ENCODE data around the gene CAPN2. TPM values are rescaled to one million over a fixed set of nuclear protein-coding genes. Genes with fewer than 3 reads are reported as not detected.

CAPN2 gene
- total RNA-seq, 4 donors from 2014 or later: 96.5 to 170 (median 117) TPM

DNA sequence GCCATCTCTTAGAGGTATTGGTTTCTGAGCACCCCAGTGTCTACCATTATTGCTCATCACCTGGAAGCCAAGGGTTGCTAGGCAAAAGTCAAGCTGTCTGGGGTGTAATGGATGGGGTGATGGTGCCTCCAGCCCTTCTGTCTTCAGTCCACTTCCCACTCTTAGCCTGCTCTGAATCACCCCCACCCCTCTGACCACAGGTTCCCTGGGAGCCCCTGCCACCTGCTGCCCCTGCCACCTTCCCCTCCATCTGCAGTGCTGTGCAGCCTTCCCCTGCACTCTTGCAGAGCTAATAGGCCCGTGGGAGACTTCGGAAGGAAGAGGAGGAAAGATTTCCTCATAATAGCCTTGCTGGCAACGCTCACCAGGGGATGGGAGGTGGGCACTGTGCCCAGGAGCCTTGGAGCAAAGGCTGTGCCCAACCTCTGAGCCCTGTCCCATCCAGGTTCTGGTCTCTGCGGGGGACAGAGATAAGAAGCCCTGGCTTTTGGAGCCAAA, 35.5 kb downstream of the CAPN2 start:
- TF ChIP-seq POLR2A (IDR thresholded peaks at IDR 0.05): no peak
- TF ChIP-seq, protein P1, sequence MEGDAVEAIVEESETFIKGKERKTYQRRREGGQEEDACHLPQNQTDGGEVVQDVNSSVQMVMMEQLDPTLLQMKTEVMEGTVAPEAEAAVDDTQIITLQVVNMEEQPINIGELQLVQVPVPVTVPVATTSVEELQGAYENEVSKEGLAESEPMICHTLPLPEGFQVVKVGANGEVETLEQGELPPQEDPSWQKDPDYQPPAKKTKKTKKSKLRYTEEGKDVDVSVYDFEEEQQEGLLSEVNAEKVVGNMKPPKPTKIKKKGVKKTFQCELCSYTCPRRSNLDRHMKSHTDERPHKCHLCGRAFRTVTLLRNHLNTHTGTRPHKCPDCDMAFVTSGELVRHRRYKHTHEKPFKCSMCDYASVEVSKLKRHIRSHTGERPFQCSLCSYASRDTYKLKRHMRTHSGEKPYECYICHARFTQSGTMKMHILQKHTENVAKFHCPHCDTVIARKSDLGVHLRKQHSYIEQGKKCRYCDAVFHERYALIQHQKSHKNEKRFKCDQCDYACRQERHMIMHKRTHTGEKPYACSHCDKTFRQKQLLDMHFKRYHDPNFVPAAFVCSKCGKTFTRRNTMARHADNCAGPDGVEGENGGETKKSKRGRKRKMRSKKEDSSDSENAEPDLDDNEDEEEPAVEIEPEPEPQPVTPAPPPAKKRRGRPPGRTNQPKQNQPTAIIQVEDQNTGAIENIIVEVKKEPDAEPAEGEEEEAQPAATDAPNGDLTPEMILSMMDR (IDR thresholded peaks at IDR 0.05): no peak
- peak overlapping the region; percentile 83 to 86 for H3K27ac ChIP-seq
- no peaks in the 10 kb centered on the region for H3K36me3 ChIP-seq
- peak; percentile 48 to 66 for DNase-seq
- H3K27me3 ChIP-seq: no peaks in the 10 kb centered on the region
- no peaks in the 10 kb centered on the region for H3K9me3 ChIP-seq
- H3K4me3 ChIP-seq: no peak overlapping the region
- no peaks in the 10 kb centered on the region for H3K4me1 ChIP-seq
- intact Hi-C loops (cut with DNase I; ENCODE audit: low total_unique reads): loop anchor here (5.0 kb wide), 2 partner anchors 36 to 51 kb away; partner anchors contain the start of gene CAPN2

GRCh38 chr1:223748405-223748772, 36.0 kb downstream of the CAPN2 start:
- H3K4me1 ChIP-seq: no peaks in the 10 kb centered on the region
- TF ChIP-seq, protein P1 (IDR thresholded peaks at IDR 0.05): no peak
- no peak for TF ChIP-seq POLR2A (IDR thresholded peaks at IDR 0.05)
- no peaks in the 10 kb centered on the region for H3K9me3 ChIP-seq
- intact Hi-C loops (cut with DNase I; ENCODE audit: low total_unique reads): loop anchor here (5.0 kb wide), 2 partner anchors 36 to 51 kb away; partner anchors contain the start of gene CAPN2
- H3K4me3 ChIP-seq: peak overlapping the region; percentile 33 to 40
- no peaks in the 10 kb centered on the region for H3K36me3 ChIP-seq
- no peaks in the 10 kb centered on the region for H3K27me3 ChIP-seq
- no peak for DNase-seq
- H3K27ac ChIP-seq: peak overlapping the region; percentile 83 to 86

GRCh38 chr1:223748773-223749733, 36.7 kb downstream of the CAPN2 start:
- Histone ChIP-seq H3K9me3 (no peaks in the 10 kb centered on the region), H3K27ac (peak overlapping the region; percentile 83 to 86), H3K4me3 (peak overlapping the region; percentile 33 to 40), H3K4me1 (no peaks in the 10 kb centered on the region), H3K36me3 (no peaks in the 10 kb centered on the region), H3K27me3 (no peaks in the 10 kb centered on the region)
- intact Hi-C loops (cut with DNase I; ENCODE audit: low total_unique reads): loop anchor here (5.0 kb wide), 2 partner anchors 37 to 52 kb away; partner anchors contain the start of gene CAPN2
- DNase-seq: peak; percentile 61 to 73
- TF ChIP-seq POLR2A (IDR thresholded peaks at IDR 0.05): peak in 1 of 2 donors; percentile 36
- TF ChIP-seq, protein P1 (IDR thresholded peaks at IDR 0.05): peak; percentile 88 to 100 (median 95)

- no peak overlapping the region for H3K27ac ChIP-seq
- TF ChIP-seq, protein P1 (IDR thresholded peaks at IDR 0.05): no peak
- no peak for TF ChIP-seq POLR2A (IDR thresholded peaks at IDR 0.05)
- intact Hi-C loops (cut with DNase I; ENCODE audit: low total_unique reads): no loop called here
- H3K27me3 ChIP-seq: no peaks in the 10 kb centered on the region
- H3K4me3 ChIP-seq: no peak overlapping the region
- H3K4me1 ChIP-seq: no peaks in the 10 kb centered on the region
- H3K9me3 ChIP-seq: no peaks in the 10 kb centered on the region
- no peak for DNase-seq
- H3K36me3 ChIP-seq: no peaks in the 10 kb centered on the region
Observed at GRCh38 chr1:223750730-223751570, 38.6 kb downstream of the CAPN2 start.
